Kidney tubule cell (primary cell): ENCODE measurements around the gene HOXA7.

Experiments
- DNase-seq: peaks from one replicate; pipeline ENCODE4 v3.0.0-alpha.2; 2018; ENCODE audit warnings: low spot score

HOXA7 gene

DNA sequence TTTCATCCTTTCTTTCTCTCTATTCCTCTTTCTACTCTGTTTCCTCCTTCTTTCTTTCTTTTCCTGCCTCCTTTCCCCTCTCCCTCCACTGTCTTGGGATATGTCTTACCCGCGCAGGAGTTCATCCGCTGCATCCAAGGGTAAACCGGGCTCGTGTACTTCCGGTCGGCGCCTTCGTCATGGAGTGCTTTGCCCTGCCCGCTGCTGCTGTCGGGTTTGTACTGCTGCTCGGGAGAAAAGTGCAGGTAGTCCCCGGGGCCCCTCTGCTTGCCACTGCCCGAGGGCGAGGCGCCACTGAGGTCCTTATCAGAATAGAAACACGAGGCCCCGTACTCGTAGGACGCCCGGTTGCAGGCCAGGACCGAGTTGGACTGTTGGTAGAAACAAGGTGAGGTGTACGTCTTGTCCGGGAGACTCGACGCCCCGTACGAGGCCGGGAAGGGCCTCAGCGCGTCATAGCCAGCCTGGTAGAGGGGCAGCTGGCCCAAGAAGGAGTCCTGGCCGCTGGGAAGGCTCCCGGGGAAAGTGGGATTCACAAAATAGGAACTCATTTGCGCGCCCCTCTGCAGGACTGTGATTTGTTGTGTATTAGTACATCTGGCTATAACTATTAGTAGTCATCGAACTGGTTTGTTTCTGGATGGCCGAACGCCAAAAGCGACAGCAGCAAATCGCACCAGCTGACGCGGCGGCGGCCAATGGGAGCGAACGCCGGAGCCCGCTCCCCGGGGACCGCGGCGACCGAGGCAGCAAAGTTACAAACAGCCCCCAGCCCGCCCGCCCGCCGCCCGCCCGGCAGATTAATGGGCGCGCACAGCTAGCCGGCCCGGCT lies 9.1 kb downstream of the HOXA7 start, which contains the start of gene HOXA6:
TSS of gene HOXA6 (minus strand) at position 576 of the 832 bp plus-strand sequence. CDS start at position 551, 25 bp downstream.
- peak; percentile 78 for DNase-seq

DNA sequence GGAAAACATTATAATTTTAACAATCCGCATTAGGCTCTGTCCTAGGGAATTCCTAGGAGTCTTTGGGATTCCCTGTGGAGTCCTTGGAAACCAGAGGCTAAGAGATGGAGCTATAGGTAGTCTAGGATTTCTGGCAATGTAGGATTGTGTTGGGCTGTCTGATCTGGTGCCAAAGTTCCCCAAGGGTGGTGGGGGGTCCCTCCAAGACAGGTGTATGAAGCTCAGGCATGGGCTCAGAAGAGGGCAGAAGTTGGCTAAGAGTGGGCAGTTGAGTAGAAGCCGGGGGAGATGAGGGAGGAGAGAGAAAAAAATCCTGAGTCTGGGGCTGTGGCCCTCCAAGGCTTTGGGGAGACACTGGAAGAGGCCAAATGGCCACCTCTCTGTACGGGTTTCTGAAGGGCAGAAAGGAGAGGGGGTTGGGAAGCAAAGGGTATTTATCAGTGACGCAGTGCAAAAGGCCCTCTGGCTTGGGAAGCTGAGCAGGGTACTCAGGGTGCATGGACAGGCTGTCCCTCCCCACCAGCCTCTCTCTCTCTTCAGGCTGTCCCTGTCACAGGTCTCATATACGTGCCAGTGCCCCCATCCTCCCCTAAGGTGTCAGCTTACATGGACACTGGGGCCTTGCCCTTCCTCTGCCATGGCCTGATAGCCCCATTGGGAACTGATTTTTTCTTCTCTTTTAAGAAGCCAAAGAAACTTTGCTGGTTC lies 9.8 kb downstream of the HOXA7 start:
- peak; percentile 53 for DNase-seq

DNA sequence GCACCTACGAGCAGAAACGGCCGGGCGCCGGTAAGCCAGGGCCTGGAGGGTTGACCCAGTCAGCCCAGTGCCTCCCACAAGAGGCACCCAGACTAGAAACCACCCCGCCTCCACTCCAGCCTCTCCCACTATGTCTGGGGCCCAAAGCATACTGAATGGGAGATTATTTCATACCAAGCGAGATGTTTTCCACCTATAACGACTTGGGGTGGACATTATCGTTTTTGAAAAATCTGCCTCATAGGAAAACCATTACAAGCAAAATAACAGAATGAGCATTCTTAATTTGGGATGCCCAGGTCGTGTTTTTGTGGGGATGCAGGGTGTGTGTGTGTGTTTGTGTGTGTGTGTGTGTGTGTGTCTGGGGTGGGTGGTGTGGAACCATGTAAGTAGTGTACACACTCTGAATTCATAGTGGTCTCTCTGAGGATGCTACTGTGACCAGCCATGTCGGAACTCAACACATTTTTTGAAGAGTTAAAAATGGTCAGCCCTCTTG lies 10.5 kb downstream of the HOXA7 start:
- no peak for DNase-seq

DNA sequence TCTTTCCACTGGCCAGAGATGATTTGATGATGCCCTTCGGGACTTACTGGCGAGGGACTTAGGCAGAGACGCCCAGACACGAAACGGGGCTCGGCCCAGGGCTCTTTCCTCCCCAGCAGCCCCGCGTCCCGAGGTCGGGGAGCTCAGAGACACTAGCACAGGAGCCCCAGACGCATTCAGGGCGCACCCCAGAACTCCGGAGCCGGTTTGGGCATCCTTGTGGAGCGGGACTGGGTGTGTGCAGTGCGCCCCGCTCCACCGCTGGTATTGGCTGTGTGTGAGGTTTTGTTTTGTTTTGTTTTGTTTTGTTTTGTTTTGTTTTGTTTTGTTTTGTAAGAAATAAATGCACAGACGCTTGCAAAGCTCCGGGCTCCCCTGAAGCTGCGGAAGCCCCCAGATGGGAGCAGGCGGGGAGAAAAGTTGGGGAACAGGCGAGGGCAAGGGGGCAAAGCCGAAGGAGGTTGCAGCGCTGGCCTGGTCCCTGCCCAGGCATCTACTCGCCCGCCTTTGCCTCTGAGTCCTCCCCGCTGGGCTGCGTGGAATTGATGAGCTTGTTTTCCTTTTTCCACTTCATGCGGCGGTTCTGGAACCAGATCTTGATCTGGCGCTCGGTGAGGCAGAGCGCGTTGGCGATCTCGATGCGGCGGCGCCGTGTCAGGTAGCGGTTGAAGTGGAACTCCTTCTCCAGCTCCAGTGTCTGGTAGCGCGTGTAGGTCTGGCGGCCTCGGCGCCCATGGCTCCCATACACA lies 11.1 kb downstream of the HOXA7 start:
- no peak for DNase-seq

DNA sequence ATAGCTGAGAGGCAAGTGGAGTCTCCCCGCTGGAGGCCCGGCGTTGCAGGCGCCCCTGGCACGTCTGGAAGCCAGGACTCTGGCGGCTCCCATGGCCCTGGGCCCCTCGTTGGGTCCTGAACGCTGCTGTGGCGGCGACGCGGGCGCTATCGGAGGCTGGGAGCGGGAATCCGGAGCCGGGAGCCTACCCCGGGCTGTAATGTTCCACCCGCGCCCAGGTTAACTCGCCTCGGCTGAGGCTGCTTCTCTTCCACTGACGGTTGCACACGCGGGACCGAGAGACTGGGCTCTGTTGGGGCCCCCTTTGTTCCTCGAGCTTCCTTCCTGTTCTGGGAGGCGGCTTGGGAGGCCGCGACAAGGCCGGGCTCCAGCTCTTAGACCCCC lies 11.7 kb downstream of the HOXA7 start:
- no peak for DNase-seq

DNA sequence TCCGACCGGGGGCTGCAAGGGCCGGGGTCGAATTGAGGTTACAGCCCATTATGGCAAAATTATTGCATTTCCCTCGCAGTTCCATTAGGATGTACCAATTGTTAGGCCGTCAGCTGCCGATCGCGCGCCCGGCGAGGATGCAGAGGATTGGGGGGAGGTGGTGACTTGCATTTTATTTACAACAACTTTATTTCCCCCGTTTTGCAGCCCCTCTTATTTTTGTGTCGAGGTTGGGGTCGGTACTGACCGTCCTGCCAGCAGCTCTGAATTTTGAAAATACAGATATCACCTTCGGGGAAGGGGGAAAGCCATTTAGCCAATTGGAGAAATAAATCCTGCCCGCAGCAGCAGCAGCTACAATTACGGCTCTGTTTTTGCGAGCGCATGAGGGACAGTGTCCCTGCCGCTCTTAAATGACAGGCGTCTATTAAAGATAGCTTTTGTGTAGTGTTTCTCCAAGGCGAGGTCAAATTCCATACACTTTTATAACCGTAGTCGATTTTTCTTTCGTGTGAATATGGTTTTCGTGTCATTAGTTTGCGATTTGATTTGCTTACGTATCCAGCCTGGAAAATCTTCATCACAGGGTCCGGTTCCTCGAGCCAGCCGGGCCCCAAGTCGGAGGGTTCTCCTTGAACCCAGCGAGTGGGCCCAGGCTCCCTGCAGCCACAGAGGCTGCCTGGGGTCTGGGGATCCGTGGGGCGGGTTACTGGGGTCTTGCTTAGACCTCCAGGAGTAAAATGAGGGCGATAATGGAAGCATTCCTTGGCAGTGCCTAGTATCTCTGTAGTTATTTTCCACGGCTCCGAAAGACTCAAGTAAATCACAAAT lies 12.3 kb downstream of the HOXA7 start:
- DNase-seq: no peak

DNA sequence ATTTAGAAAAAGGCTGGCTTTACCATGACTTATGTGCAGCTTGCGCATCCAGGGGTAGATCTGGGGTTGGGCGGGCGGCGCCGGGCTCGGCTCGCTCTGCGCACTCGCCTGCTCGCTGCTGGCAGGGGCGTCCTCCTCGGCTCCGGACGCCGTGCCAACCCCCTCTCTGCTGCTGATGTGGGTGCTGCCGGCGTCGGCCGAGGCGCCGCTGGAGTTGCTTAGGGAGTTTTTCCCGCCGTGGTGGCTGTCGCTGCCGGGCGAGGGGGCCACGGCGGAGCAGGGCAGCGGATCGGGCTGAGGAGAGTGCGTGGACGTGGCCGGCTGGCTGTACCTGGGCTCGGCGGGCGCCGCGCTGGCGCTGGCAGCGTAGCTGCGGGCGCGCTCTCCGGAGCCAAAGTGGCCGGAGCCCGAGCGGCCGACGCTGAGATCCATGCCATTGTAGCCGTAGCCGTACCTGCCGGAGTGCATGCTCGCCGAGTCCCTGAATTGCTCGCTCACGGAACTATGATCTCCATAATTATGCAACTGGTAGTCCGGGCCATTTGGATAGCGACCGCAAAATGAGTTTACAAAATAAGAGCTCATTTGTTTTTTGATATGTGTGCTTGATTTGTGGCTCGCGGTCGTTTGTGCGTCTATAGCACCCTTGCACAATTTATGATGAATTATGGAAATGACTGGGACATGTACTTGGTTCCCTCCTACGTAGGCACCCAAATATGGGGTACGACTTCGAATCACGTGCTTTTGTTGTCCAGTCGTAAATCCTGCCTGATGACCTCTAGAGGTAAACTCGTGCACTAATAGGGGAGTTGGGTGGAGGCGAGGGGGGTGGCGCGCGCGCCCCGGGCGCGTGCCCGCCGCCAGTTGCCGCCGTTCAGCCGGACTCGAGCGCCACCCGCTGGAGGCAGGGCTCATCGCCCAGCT lies 13.2 kb downstream of the HOXA7 start, which contains the start of gene HOXA5:
TSS of gene HOXA5 (minus strand) at position 659 of the 927 bp plus-strand sequence. CDS start at position 585, 74 bp downstream.
- peak; percentile 97 for DNase-seq

DNA sequence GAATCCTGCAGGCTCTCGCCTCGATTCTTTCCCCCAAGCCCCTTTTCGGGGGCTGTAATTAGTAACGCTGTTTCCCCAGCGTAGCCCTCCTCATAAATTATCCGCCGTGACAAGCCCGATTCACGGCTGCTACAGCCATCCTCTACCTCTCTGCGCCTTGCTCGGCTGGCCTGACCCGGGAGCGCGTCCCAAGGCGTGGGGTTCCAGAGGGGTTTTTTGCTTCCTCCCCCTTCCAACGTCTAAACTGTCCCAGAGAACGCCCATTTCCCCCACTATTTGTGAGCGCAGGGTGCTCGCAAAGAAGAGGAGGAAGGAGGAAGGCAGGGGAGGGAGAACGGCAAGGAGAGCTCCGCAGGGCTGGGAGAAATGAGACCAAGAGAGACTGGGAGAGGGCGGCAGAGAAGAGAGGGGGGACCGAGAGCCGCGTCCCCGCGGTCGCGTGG lies 13.9 kb downstream of the HOXA7 start:
- DNase-seq: no peak

DNA sequence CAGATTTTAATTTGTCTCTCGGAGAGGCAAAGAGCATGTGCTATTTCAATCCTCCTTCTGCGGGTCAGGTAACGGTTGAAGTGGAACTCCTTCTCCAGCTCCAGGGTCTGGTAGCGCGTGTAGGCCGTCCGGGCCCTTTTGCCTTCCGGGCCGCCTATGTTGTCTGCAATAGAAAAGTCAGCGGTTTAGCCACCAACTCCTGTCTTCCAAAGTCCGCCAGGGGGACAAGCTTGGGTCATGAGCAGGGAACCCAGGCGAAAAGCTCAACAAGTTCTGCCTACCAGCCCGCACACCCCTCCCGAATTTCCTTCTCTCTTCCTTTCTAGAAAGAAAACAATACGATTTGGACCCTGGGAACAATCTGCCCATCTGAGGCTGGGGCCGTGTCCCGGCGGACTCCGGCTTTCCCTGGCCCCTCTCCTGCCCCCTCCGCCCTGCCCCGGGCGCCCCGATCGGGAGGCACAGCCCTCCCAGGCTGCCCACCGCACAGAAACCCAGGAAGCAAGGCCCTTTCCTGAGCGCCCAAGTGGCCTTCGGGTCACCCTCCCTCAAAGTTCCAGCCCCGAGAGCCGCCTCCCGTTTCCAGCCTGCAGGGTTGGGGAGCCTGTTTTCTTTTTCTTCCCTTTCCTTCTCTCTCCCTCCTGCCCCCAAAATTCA lies 14.4 kb downstream of the HOXA7 start:
- DNase-seq: peak; percentile 67

DNA sequence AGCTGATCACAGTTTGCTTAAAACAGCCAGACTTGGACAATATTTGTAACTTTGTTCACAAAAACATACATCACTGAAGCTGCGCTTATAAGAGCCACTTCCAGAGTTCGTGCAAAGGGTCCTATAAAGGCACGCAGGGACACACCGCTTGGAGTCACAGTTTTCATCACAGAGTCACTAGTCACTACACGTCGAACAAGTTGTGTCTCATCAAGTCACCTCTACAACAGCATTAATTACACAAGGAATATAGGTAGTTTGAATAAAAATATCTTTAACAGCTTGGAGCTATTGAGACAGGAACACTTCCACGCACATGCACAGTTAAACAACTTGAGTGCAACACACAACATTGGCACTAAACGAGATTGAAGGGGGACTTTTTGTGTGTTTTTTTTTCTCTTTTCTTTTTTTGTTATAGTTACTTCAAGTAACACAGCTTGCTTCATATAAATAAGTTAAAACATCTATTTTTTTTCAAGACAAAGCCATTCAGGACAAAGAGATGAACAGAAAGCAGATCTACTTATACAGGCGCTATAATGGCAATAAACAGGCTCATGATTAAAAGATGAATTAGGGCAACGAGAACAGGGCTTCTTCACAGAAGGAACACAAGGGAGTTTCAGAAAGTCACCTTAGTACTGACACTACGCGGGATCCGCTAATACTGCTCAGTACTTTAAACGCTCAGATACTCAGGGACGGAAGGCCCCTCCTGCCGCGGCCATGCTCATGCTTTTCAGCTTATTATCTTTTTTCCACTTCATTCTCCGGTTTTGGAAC lies 15.1 kb downstream of the HOXA7 start:
- DNase-seq: no peak

DNA sequence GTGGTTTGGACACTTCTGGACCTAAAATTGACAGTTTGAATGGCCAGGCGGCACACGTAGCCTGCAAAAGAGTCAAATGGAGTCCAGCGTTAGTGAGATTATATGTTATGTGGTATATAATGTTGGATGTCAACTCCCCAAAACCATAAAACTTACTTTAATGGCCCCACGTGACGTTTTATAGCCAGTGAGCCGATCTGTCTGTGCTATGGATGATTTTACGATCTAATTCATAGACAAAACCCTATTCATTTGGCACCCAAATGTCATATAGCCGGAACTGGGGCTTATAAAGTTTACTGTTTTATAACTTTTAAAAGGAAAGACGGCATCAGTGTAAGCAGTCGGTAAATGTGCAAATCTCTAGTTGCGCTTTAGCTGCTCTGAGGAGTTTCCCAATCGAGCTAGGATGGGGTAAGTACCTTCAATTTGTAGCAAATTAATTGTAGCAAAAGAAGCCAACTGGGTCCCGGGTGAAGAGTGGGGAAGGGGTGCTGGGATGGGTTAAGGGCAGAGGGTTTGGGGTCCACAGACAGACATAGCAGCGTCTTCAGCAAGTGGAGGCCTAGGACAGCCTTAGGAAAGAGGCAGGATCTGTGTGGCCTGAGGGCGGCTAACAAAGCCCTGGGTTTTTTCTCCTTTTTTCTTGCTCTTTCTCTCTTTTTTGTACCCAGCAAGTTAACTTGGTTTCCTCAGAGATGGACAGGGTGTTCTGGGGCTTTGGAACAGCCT lies 16.2 kb downstream of the HOXA7 start:
- no peak for DNase-seq

DNA sequence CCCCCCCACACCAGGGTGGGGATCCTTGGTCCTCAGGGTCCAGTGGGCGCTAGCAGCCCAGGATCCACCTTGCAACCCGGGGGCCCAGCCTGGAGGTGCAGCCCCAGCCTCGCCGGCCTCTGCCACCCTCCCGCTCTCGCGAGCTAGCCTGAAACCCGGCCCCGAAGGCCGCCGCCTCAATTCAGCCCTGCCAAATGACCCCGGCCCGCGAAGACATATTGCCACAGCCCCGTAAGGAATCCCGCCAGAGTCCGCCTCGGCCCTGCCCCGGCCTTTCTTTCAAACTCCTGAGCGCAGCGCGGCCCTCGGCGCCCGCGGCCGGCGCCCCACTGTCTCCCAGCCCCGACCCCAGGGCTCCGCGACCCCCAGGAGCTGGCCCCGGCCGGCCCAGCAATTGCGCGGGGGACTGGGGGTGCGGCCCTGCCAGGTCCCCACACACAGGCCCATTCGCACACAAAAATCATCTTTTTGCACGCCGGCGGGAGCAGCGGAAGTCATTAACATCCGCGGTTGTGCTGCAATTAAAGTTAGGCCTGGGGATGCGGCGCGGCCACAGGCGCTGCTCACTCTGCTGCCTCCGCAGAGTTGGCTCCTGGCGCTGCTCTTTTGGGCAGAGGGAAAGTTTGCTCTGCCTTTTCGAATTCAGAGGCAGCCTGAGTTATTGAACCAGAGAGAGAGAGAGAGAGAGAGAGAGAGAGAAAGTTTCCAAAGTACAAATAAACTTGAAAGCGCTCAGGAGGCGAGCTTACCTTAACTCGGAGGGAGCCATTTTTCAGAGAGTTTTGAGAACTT lies 16.9 kb downstream of the HOXA7 start:
- no peak for DNase-seq

DNA sequence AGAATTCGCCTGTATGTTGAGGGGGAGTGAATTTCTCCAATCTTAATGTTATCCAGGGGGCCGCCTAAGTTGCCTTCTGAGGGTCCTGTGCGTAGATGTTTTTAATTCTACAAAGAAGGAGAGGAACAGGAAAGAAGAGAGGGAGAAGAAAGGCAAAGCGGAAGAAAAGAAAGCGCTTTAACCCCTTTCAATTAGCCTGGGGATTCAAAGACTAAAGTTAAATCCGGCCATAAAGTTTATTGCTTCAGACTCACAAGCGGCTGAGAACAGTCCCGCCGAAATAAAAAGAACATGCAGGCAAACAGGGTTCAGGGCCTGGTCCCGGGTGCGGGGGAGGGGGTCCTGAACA lies 17.5 kb downstream of the HOXA7 start:
- no peak for DNase-seq

DNA sequence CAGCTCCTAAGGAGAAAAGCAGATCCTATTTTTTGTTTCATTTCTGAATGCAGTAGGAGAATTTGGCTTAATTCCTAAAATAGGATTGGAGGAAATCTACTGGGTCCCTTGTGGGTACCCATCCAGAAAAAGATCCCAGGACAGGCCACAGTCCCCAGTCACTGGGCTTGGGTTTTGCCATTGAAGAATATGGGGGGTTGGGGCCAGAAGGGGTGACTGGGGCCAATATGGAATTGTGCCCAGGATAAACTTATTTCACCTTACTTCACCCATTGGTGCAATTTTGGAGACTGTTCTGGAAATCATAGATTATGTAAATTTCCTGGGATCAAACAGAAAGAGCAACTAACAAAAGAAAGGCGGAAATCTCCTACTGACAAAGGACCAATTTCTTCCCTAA lies 18.0 kb downstream of the HOXA7 start:
- no peak for DNase-seq

DNA sequence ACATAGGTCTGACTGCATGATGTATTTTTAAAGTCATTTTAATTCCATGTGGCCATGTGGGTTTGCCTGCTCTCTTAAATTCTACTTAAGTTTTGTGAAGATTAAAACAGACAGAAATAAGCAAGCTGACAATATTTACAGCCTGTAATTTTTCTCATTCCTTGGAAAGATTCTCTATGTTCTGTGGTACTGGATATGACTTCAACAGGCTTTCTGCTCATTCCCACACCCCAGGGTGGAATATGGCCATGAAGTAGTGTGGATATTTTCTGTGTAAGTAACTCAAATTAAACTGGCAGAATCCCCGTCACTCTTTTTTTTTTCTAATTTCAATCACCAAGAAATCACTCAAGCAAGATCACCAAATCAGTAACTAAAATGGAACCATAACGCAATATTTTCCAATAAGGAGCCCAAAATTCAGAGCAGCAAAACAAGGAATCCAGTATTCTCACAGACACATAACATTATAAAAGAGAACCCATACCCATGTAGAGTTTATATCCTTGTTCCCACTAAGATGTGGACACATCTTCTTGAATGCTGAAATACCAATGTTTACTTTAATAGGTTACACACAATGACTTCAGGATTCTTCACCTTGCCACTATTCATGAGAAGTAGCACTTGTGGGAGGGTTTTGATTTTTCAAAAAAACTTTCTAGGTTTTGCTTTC lies 18.7 kb downstream of the HOXA7 start:
- DNase-seq: peak; percentile 68

DNA sequence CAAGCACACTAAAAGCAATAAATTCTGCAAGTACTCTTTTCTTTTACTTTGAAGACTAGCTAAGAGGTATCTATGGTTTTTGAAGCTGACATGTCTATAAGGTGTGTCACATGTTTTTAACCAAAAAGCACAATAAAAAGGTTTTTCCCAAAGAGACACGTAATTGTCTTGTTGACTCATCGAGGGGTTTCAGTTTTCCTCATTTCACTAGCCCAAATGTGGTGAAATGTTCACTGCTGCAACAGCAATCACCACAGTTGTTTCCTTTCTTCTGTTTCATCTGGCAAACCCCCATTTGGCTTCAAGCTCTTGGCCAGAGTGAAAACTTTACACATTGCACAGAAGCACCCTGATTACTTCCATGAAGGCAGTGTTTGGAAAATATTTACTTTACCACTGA lies 22.1 kb downstream of the HOXA7 start:
- peak; percentile 78 for DNase-seq
